Uterus (tissue), 2 donors: ENCODE data around the gene MAP2.

Source experiments
- CTCF ChIP-seq, 4 experiments: fragments of 200-600 bp in 2 of 4; fragments of 450-650 bp in 2 of 4; sonication (generic) in 2 of 4; IDR thresholded peaks; one replicate each; pipeline ENCODE4 v1.5.1; 2016 to 2019; ENCODE audit warnings: antibody characterized with exemption in 4 of 4, mild to moderate bottlenecking in 2 of 4, moderate library complexity in 1 of 4
- POLR2A ChIP-seq, 2 donors: fragments of 450-650 bp; IDR thresholded peaks; one replicate each; pipeline ENCODE4 v1.6.1; 2016; ENCODE audit warnings: antibody characterized with exemption in 2 of 2, mild to moderate bottlenecking in 1 of 2, moderate library complexity in 1 of 2

DNA sequence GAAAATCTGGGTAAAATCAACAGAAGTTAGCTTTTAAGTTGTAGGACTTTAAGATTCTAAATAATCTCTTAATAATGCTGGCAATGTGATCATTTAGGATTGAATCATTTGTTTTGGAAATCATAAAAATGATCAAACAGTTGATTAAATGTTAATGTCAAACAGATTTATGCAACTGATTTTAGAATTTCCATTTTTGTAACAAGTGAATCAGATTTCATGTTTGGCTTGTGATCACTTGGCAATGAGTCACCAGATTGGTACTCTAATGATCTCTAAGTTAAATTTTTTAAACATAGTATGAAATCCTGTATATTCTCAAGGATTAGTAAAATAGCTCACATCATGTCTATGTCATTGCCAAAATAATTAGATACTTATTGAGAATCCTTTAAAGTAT lies 297.6 kb downstream of the MAP2 start:
- TF ChIP-seq CTCF (IDR thresholded peaks at IDR 0.05): no peak
- TF ChIP-seq POLR2A (IDR thresholded peaks at IDR 0.05): no peak
